ENCODE measurements around the gene TKTL1. TPM values are rescaled to one million over a fixed set of nuclear protein-coding genes. Genes with fewer than 3 reads are reported as not detected.

TKTL1 gene
- polyA plus RNA-seq, 1 donor from 2014 or later: 5.5 TPM

- peaks cover 2% of the 10 kb centered on the region for H3K27me3 Mint-ChIP-seq
- H3K9me3 Mint-ChIP-seq: peaks cover 0 to 2% (median 0%) of the 10 kb centered on the region in 3 donors
- H3K4me1 Mint-ChIP-seq: peaks cover 15 to 26% (median 16%) of the 10 kb centered on the region in 3 donors
- H3K36me3 Mint-ChIP-seq: peaks cover 5% of the 10 kb centered on the region
- H3K27ac Mint-ChIP-seq: no peak overlapping the region
- H3K4me3 Mint-ChIP-seq: peak overlapping the region in 1 of 4 donors; percentile 56
These were observed 7.9 kb downstream of the TKTL1 start for GRCh38 chrX:154303476-154303875.

- peaks cover 17 to 23% (median 20%) of the 10 kb centered on the region in 3 donors for H3K4me1 Mint-ChIP-seq
- H3K27ac Mint-ChIP-seq: no peak overlapping the region
- H3K4me3 Mint-ChIP-seq: no peak overlapping the region
- peaks cover 5% of the 10 kb centered on the region for H3K36me3 Mint-ChIP-seq
- peaks cover 2% of the 10 kb centered on the region for H3K27me3 Mint-ChIP-seq
- peaks cover 0 to 2% (median 0%) of the 10 kb centered on the region in 3 donors for H3K9me3 Mint-ChIP-seq
These were observed 9.3 kb downstream of the TKTL1 start for GRCh38 chrX:154304846-154305245.

- peak overlapping the region in 1 of 3 donors; percentile 10 for H3K27ac Mint-ChIP-seq
- peak overlapping the region in 2 of 4 donors; percentile 9 to 55 for H3K4me3 Mint-ChIP-seq
- peaks cover 0 to 2% (median 0%) of the 10 kb centered on the region in 3 donors for H3K9me3 Mint-ChIP-seq
- peaks cover 5% of the 10 kb centered on the region for H3K36me3 Mint-ChIP-seq
- H3K27me3 Mint-ChIP-seq: peaks cover 2% of the 10 kb centered on the region
- peaks cover 17 to 23% (median 20%) of the 10 kb centered on the region in 3 donors for H3K4me1 Mint-ChIP-seq
These were observed 10.1 kb downstream of the TKTL1 start for GRCh38 chrX:154305541-154306205.

- peak overlapping the region in 1 of 4 donors; percentile 2 for H3K4me3 Mint-ChIP-seq
- H3K4me1 Mint-ChIP-seq: peaks cover 17 to 27% (median 20%) of the 10 kb centered on the region in 3 donors
- H3K9me3 Mint-ChIP-seq: peaks cover 0 to 2% (median 0%) of the 10 kb centered on the region in 3 donors
- peaks cover 2% of the 10 kb centered on the region for H3K27me3 Mint-ChIP-seq
- peak overlapping the region in 1 of 3 donors; percentile 73 for H3K27ac Mint-ChIP-seq
- H3K36me3 Mint-ChIP-seq: peaks cover 5% of the 10 kb centered on the region
These were observed 11.6 kb downstream of the TKTL1 start for GRCh38 chrX:154307202-154307601.

- peak overlapping the region in 2 of 3 donors; percentile 18 to 83 for H3K27ac Mint-ChIP-seq
These were observed 12.7 kb downstream of the TKTL1 start for GRCh38 chrX:154308108-154308946.

GRCh38 chrX:154309041-154309775 lies 13.6 kb downstream of the TKTL1 start:
- Mint-ChIP-seq H3K4me3 (no peak overlapping the region), H3K9me3 (no peaks in the 10 kb centered on the region), H3K4me1 (peaks cover 24 to 27% (median 24%) of the 10 kb centered on the region in 3 donors), H3K36me3 (peaks cover 5% of the 10 kb centered on the region), H3K27ac (peak overlapping the region in 1 of 3 donors; percentile 83), H3K27me3 (peaks cover 2% of the 10 kb centered on the region)

More at GRCh38 chrX:154308108-154308946, 12.7 kb downstream of the TKTL1 start:
- peaks cover 0 to 2% (median 0%) of the 10 kb centered on the region in 3 donors for H3K9me3 Mint-ChIP-seq
- H3K4me3 Mint-ChIP-seq: peak overlapping the region in 2 of 4 donors; percentile 56 to 88
- H3K36me3 Mint-ChIP-seq: peaks cover 5% of the 10 kb centered on the region
- H3K27me3 Mint-ChIP-seq: peaks cover 2% of the 10 kb centered on the region
- peaks cover 21 to 27% (median 22%) of the 10 kb centered on the region in 3 donors for H3K4me1 Mint-ChIP-seq

GRCh38 chrX:154310616-154311536 lies 15.3 kb downstream of the TKTL1 start:
- H3K4me3 Mint-ChIP-seq: peak overlapping the region in 1 of 4 donors; percentile 49
- H3K27me3 Mint-ChIP-seq: peaks cover 5% of the 10 kb centered on the region
- H3K4me1 Mint-ChIP-seq: peaks cover 18 to 19% (median 19%) of the 10 kb centered on the region in 3 donors
- H3K36me3 Mint-ChIP-seq: peaks cover 3% of the 10 kb centered on the region
- H3K27ac Mint-ChIP-seq: peak overlapping the region in 1 of 3 donors; percentile 28
- H3K9me3 Mint-ChIP-seq: no peaks in the 10 kb centered on the region

GRCh38 chrX:154312116-154312515 lies 16.5 kb downstream of the TKTL1 start:
- Mint-ChIP-seq H3K4me3 (no peak overlapping the region), H3K4me1 (peaks cover 17 to 20% (median 19%) of the 10 kb centered on the region in 3 donors), H3K36me3 (peaks cover 3% of the 10 kb centered on the region), H3K27ac (no peak overlapping the region), H3K27me3 (peaks cover 4% of the 10 kb centered on the region), H3K9me3 (no peaks in the 10 kb centered on the region)

- Mint-ChIP-seq H3K4me3 (no peak overlapping the region), H3K27ac (peak overlapping the region in 1 of 3 donors; percentile 25), H3K9me3 (no peaks in the 10 kb centered on the region), H3K4me1 (peaks cover 15 to 20% (median 18%) of the 10 kb centered on the region in 3 donors), H3K27me3 (peaks cover 7% of the 10 kb centered on the region), H3K36me3 (no peaks in the 10 kb centered on the region)
These were observed 17.6 kb downstream of the TKTL1 start for GRCh38 chrX:154313147-154313546.

GRCh38 chrX:154315416-154315815 lies 19.8 kb downstream of the TKTL1 start:
- Mint-ChIP-seq H3K27ac (no peak overlapping the region), H3K4me1 (peaks cover 13 to 16% (median 14%) of the 10 kb centered on the region in 3 donors), H3K4me3 (no peak overlapping the region), H3K9me3 (no peaks in the 10 kb centered on the region), H3K36me3 (no peaks in the 10 kb centered on the region), H3K27me3 (peaks cover 7% of the 10 kb centered on the region)

- Mint-ChIP-seq H3K27ac (peak overlapping the region in 2 of 3 donors; percentile 47 to 51), H3K4me1 (peaks cover 23 to 27% (median 24%) of the 10 kb centered on the region in 3 donors), H3K4me3 (peak overlapping the region in 2 of 4 donors; percentile 86 to 87)
These were observed 21.9 kb downstream of the TKTL1 start for GRCh38 chrX:154317391-154317995.

GRCh38 chrX:154320406-154320805 lies 24.8 kb downstream of the TKTL1 start:
- peaks cover 4% of the 10 kb centered on the region for H3K27me3 Mint-ChIP-seq
- peak overlapping the region in 1 of 3 donors; percentile 78 for H3K27ac Mint-ChIP-seq
- no peaks in the 10 kb centered on the region for H3K9me3 Mint-ChIP-seq
- H3K4me1 Mint-ChIP-seq: peaks cover 27 to 33% (median 31%) of the 10 kb centered on the region in 3 donors
- no peaks in the 10 kb centered on the region for H3K36me3 Mint-ChIP-seq
- peak overlapping the region in 2 of 4 donors; percentile 39 to 91 for H3K4me3 Mint-ChIP-seq

More at GRCh38 chrX:154317391-154317995, 21.9 kb downstream of the TKTL1 start:
- no peaks in the 10 kb centered on the region for H3K36me3 Mint-ChIP-seq
- peaks cover 7% of the 10 kb centered on the region for H3K27me3 Mint-ChIP-seq
- no peaks in the 10 kb centered on the region for H3K9me3 Mint-ChIP-seq

GRCh38 chrX:154321152-154321551 lies 25.6 kb downstream of the TKTL1 start:
- peak overlapping the region in 3 of 4 donors; percentile 41 to 80 (median 80) for H3K4me3 Mint-ChIP-seq

More at GRCh38 chrX:154321152-154321551, 25.6 kb downstream of the TKTL1 start:
- Mint-ChIP-seq H3K27me3 (peaks cover 4% of the 10 kb centered on the region), H3K4me1 (peaks cover 30 to 37% (median 31%) of the 10 kb centered on the region in 3 donors), H3K9me3 (no peaks in the 10 kb centered on the region), H3K36me3 (no peaks in the 10 kb centered on the region), H3K27ac (peak overlapping the region in 1 of 3 donors; percentile 78)

Data from IgD-negative memory B cell (primary cell).